Uterus (tissue), 4 donors: ENCODE measurements around the gene PPFIBP2. TPM values are rescaled to one million over a fixed set of nuclear protein-coding genes. Genes with fewer than 3 reads are reported as not detected.

Experiments
- DNase-seq, 2 donors: peaks; one replicate each; pipeline ENCODE4 v3.0.0-alpha.2; 2019 to 2020
- H3K27ac ChIP-seq, 2 donors: fragments of 200-600 bp; sonication (generic); 1 replicate in 1 of 2; 2 replicates in 1 of 2; pipeline ENCODE4 v1.5.1; 2016 to 2018
- H3K27me3 ChIP-seq, 2 donors: fragments of 200-600 bp; sonication (generic); one replicate each; pipeline ENCODE4 v1.5.1; 2018 to 2019; ENCODE audit warnings: control low read depth in 1 of 2
- H3K36me3 ChIP-seq, 2 donors: fragments of 200-600 bp; sonication (generic); one replicate each; pipeline ENCODE4 v1.5.1; 2019; ENCODE audit warnings: control low read depth in 1 of 2
- H3K4me1 ChIP-seq, 2 donors: fragments of 200-600 bp; sonication (generic); one replicate each; pipeline ENCODE4 v1.5.1; 2018 to 2019; ENCODE audit warnings: control low read depth in 1 of 2
- H3K4me3 ChIP-seq, 2 donors: fragments of 200-600 bp; sonication (generic); 1 replicate in 1 of 2; 2 replicates in 1 of 2; pipeline ENCODE4 v1.5.1; 2018 to 2019; ENCODE audit warnings: mild to moderate bottlenecking in 1 of 2
- H3K9me3 ChIP-seq, 2 donors: fragments of 200-600 bp; sonication (generic); one replicate each; pipeline ENCODE4 v1.5.1; 2019; ENCODE audit warnings: control low read depth in 1 of 2
- POLR2A ChIP-seq, 2 donors: fragments of 450-650 bp; IDR thresholded peaks; one replicate each; pipeline ENCODE4 v1.6.1; 2016; ENCODE audit warnings: antibody characterized with exemption in 2 of 2, mild to moderate bottlenecking in 1 of 2, moderate library complexity in 1 of 2
- intact Hi-C: fragments of 100-400 bp; cut with DNase I; formaldehyde crosslinking; loops from one replicate; pipeline ENCODE4 v1.15.1; 2023; ENCODE audit warnings: low total_unique reads
- total RNA-seq, 4 donors: library from RNA; depleted of rRNA in 3 of 4; stranded (reverse); fragments of >200 nt in 3 of 4; gene quantifications; one replicate each; pipeline versions ENCODE4 v1.1.0 to v1.2.4, GENCODE V29; 2014 to 2023
- TF ChIP-seq, protein P1 (sequence below), 4 experiments: fragments of 200-600 bp in 2 of 4; fragments of 450-650 bp in 2 of 4; sonication (generic) in 2 of 4; IDR thresholded peaks; one replicate each; pipeline ENCODE4 v1.5.1; 2016 to 2019; ENCODE audit warnings: antibody characterized with exemption in 4 of 4, mild to moderate bottlenecking in 2 of 4, moderate library complexity in 1 of 4
- donor health status: DM: yes; HTN: yes; CAD: no.

PPFIBP2 gene
- total RNA-seq, 4 donors from 2014 or later: 2.1 to 36.2 (median 15.2) TPM

DNA sequence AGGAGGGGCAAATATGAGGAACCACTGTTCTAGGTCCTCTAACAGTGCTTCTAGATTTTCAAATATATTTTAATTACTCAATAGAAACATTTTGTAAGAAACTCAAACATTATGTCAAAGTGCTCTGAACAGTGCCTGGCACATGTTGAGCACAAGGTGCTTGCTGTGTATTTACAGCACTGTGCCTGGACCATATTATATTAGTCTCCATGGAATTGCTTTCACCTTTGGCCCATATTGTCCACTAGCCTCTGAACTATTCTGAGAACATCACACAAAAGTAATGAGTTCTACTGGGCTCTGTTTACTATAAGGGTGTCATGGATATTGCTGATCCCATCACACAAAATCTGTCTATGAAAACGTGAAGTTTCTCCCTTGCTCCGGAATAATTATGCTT lies 76.7 kb downstream of the PPFIBP2 start:
- intact Hi-C loops: no loop called here
- Histone ChIP-seq H3K4me1 (no peaks in the 10 kb centered on the region), H3K36me3 (no peaks in the 10 kb centered on the region), H3K27ac (no peak overlapping the region), H3K4me3 (no peak overlapping the region), H3K9me3 (no peaks in the 10 kb centered on the region), H3K27me3 (no peaks in the 10 kb centered on the region)
- DNase-seq: no peak
- no peak for TF ChIP-seq POLR2A (IDR thresholded peaks at IDR 0.05)
- TF ChIP-seq, protein P1, sequence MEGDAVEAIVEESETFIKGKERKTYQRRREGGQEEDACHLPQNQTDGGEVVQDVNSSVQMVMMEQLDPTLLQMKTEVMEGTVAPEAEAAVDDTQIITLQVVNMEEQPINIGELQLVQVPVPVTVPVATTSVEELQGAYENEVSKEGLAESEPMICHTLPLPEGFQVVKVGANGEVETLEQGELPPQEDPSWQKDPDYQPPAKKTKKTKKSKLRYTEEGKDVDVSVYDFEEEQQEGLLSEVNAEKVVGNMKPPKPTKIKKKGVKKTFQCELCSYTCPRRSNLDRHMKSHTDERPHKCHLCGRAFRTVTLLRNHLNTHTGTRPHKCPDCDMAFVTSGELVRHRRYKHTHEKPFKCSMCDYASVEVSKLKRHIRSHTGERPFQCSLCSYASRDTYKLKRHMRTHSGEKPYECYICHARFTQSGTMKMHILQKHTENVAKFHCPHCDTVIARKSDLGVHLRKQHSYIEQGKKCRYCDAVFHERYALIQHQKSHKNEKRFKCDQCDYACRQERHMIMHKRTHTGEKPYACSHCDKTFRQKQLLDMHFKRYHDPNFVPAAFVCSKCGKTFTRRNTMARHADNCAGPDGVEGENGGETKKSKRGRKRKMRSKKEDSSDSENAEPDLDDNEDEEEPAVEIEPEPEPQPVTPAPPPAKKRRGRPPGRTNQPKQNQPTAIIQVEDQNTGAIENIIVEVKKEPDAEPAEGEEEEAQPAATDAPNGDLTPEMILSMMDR (IDR thresholded peaks at IDR 0.05): no peak

DNA sequence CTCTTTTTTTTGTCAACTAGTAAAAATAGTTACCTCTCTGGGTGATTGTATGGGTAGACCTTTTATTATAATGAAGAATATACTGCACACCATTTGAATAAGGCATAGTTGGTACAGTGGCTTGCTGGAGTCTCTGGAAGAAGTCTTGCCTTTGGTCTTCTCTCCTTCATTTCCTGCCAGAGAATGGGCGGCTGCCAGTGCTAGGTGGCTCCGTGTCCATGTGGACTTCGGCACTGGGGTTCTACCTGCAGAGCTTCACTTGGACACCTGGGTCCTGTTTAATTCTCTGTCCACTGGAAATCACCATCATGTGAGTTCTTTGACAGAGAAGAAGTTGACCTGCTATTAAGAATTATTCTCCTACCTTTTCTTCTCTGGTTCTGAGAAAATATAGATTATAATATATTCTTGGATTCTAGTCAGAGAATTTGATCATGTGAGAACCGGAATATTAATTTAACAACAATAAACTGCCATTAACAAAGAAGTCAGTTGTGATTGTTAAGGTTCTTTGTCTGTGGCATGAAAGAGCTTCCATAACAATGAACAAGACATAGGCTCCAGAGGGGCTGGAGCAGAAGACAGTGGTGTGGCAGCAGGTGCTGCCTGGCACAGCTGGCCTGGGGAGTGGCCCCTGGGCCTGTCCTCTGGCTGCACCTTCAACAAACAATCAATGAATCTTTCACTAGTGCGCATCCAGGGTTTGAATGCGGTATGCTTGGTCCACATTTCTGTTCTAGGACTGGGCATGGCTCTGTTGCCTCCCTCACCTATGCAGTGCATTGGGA lies 77.5 kb downstream of the PPFIBP2 start:
- no peak for DNase-seq
- Histone ChIP-seq H3K4me1 (no peaks in the 10 kb centered on the region), H3K9me3 (no peaks in the 10 kb centered on the region), H3K4me3 (no peak overlapping the region), H3K36me3 (no peaks in the 10 kb centered on the region), H3K27me3 (no peaks in the 10 kb centered on the region), H3K27ac (no peak overlapping the region)
- TF ChIP-seq, protein P1 (IDR thresholded peaks at IDR 0.05): no peak
- TF ChIP-seq POLR2A (IDR thresholded peaks at IDR 0.05): no peak
- intact Hi-C loops: no loop called here

- Histone ChIP-seq H3K27ac (no peak overlapping the region), H3K9me3 (no peaks in the 10 kb centered on the region), H3K4me3 (no peak overlapping the region), H3K27me3 (no peaks in the 10 kb centered on the region), H3K36me3 (no peaks in the 10 kb centered on the region), H3K4me1 (no peaks in the 10 kb centered on the region)
- intact Hi-C loops: no loop called here
- no peak for DNase-seq
- TF ChIP-seq, protein P1 (IDR thresholded peaks at IDR 0.05): no peak
- TF ChIP-seq POLR2A (IDR thresholded peaks at IDR 0.05): no peak
Measured at GRCh38 chr11:7591987-7592386, 78.2 kb downstream of the PPFIBP2 start.

- no peaks in the 10 kb centered on the region for H3K9me3 ChIP-seq
- H3K36me3 ChIP-seq: no peaks in the 10 kb centered on the region
- H3K4me1 ChIP-seq: no peaks in the 10 kb centered on the region
- intact Hi-C loops: no loop called here
- H3K4me3 ChIP-seq: no peak overlapping the region
- H3K27ac ChIP-seq: no peak overlapping the region
- H3K27me3 ChIP-seq: no peaks in the 10 kb centered on the region
- TF ChIP-seq, protein P1 (IDR thresholded peaks at IDR 0.05): no peak
- no peak for TF ChIP-seq POLR2A (IDR thresholded peaks at IDR 0.05)
- DNase-seq: no peak
Measured at GRCh38 chr11:7592711-7593110, 78.9 kb downstream of the PPFIBP2 start.

- intact Hi-C loops: no loop called here
- H3K9me3 ChIP-seq: no peaks in the 10 kb centered on the region
- no peak for DNase-seq
- no peak overlapping the region for H3K27ac ChIP-seq
- no peaks in the 10 kb centered on the region for H3K27me3 ChIP-seq
- H3K4me3 ChIP-seq: no peak overlapping the region
- H3K36me3 ChIP-seq: no peaks in the 10 kb centered on the region
- TF ChIP-seq, protein P1 (IDR thresholded peaks at IDR 0.05): no peak
- TF ChIP-seq POLR2A (IDR thresholded peaks at IDR 0.05): no peak
- H3K4me1 ChIP-seq: no peaks in the 10 kb centered on the region
Measured at GRCh38 chr11:7593481-7593880, 79.7 kb downstream of the PPFIBP2 start.
